SIG-M5 (cell line): ENCODE data around the gene ATP5F1A.

Experiments used
- DNase-seq: peaks from one replicate; lab custom pipeline; 2025; lab: John Stamatoyannopoulos, UW

Gene ATP5F1A

GRCh38 chr18:46073474-46074331, 24.4 kb downstream of the ATP5F1A start:
- peak; percentile 19 for DNase-seq

GRCh38 chr18:46072959-46073358, 25.1 kb downstream of the ATP5F1A start:
- DNase-seq = no peak

- no peak for DNase-seq
These were observed 25.7 kb downstream of the ATP5F1A start for GRCh38 chr18:46072376-46072867.

GRCh38 chr18:46071653-46072375, 26.3 kb downstream of the ATP5F1A start, which contains the start of gene PSTPIP2:
Gene PSTPIP2, minus strand, starts transcription at chr18:46072260. Its CDS starts 72 bp downstream, at chr18:46072188.
- DNase-seq = no peak

DNA sequence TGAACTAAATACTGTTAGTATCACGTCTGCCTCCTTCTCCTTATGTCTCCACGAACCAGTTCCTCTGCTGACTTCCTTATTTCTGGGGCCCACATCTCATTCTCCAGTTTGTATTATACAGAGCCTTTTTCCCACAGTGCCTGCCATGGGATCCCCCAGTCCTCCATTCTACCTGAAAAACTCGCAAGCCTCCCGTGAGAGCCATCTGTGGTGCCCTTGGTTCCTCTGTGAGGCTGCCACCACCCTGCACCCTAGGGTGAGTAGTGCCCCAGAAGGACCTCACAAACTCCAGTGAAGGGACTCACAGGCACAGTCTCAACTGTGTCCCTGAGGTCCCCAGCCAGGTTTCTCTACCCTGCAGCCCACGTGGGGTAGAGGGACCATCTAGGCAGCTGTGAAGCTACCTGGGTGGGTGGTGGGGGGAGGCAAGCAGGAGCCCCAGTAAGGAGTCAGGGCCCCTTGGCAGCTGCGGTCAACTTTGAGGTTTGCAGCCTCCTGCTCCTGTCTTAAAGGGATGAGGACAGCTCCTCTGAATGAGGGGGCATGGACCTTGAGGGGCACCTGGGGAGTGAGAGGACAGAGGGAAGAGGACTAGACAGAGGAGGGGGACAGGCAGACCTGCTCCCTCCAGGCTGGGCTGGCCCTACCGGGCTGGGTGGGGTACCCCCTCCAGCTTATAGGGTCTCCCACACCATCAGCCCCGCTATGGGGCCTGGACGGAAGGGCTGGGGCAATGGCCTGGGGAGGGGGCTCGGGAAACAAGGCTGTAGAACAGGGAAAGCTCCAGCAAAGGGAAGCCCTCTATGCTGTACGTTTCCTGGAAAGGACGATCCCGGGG, 27.1 kb downstream of the ATP5F1A start:
- peak; percentile 61 for DNase-seq

GRCh38 chr18:46070232-46070631, 27.9 kb downstream of the ATP5F1A start:
- DNase-seq = no peak

DNA sequence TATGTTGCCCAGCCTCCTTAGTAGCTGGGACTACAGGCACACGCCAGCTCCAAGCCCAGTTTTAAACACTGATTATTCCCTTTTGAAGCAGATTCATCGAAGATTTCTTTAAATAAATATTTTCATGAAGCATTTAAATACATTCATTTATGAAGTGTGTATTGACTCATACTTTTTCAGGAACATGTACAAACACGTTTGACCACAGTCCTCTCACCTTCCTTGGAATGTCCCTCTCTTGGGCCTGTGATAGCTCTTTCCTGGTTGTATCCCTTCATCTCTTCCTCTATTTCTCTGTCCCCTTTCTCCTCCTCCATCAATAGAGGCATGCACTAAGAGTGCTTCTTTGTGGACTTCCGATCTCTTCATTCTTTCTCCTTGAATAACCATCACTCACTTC, 28.6 kb downstream of the ATP5F1A start:
- DNase-seq = no peak

DNA sequence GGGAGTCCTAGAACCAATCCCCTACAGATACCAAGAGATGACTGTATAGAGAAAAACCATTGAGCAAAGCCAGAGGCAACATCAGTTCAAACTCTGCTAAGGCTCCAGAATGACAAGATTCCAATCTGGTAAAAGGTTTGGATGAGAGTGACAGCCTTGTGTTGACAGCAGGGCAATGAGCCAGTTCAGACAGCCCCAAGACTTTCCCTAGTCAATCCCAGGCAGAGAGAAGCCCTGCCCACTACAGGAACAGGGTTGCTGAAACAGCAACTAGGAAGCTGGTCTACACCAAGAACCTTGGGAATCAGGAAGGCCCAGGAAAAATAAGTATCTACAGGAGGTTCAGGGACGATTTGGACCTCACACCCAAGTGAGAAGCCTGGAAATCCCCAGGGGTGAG, 29.3 kb downstream of the ATP5F1A start:
- no peak for DNase-seq

- no peak for DNase-seq
These were observed 30.6 kb downstream of the ATP5F1A start for GRCh38 chr18:46067438-46068007.

DNA sequence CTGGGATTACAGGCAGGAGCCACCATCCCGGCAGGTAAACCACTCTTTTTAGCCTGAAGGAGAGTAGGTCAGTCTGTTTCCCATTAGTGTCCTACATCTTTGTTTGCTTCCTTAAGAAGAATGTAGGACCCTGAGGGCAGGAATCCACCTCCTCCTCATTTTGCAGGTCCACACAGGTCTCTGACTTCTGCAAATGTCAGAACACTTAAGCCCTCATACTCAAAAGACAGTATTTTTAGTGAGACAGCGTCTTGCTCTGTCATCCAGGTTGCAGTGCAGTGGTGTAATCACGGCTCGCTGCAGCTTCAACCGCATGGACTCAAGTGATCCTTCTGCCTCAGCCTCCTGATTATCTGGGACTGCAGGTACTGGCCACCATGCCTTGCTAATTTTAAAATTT, 35.3 kb downstream of the ATP5F1A start:
- no peak for DNase-seq

DNA sequence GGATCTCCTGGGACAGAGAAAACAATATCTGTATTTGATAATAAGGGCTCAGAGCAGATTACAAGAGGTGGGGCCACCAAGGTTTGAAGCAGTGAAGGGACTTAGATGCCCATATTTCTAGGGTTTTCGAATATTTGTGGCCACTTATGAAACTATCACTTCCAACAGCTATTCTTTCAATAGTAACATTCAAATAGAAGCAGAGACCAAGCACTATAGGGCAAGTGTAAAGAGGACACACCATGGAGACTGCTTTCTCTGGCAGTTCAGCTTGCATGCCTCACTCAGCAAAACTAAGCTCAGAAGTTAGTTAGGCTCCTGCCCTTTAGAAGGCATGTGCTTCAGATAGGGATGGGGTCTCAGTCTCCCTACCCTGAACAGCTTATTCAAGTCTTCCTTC, 36.3 kb downstream of the ATP5F1A start:
- DNase-seq = no peak

DNA sequence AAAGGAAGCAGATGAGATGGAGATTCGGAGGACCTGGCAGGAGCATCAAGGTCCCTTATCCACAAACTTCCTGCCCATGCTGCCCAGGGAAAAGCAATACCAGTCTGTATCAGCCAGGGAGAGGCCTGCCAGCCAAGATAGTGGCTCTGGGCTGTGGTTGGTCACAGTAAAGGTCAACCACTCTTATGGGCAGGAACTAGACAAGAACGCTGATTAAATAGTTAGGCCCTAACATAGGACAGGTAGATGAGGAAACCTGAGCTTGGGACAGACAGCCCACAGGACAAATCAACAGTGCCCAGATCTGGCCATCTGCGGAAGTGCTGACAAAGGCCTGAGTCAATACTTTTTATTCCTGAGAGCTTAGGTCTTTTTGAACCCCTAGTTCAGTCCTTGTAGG, 36.7 kb downstream of the ATP5F1A start:
- no peak for DNase-seq

DNA sequence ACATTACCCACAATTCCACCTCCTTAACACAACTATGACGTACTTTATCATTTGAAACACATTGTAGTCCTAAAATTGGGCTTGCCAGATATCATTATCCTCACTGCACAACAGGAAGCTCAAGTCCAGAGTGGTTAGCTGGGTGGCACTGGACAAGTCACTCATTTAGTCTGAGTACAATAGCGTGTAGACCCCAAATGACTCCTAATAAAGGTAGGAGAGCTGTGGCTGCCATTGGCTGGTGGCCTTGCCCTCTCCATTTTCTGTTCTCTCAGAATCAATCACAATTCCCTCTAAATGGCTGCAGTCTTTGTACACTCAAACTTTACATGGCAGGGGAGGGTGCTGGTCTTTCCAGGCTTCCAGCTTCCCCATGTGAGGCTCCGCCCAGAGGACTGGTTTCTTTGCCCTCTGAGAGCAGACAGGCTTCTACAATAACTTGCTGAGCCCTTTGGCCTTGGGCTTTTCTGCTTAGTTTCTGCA, 37.7 kb downstream of the ATP5F1A start:
- no peak for DNase-seq

- no peak for DNase-seq
These were observed 42.3 kb downstream of the ATP5F1A start for GRCh38 chr18:46055838-46056230.

DNA sequence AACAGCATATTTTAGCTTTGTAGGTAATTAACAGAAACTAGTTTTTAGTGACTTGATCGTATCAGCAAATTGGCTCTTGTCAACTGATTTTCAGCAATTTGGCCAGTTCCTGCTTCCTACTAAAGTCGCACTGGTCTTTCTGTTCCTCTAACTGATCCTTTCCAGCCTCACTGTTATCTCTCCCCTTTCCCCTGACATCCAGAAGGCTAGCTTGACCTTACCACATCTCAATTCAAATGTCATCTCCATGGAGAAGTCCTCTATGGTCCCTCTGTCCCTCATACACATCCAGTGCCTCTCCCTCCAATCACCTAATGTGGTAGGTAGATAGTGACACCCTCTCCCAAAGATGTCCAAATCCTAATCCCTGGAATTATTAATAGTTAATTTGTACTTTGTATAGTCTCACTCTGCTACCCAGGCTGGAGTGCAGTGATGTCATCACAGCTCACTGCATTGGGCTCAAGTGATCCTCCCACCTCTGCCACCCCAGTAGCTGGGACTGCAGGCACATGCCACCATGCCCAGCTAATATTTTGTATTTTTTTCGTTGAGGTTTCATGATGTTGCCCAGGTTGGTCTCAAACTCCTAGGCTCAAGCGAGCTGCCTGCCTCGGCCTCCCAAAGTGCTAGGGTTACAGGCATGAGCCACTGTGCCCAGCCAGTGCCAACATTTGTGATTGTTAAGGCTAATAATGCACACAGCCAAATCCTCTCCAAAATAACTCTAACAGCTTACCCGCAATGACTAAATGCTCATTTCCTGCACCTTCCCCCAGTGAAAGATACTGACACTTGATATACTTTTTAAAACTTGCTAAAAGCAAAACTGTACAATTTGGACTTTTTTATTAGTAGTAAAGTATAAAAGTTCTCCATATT, 42.9 kb downstream of the ATP5F1A start:
- DNase-seq = no peak

DNA sequence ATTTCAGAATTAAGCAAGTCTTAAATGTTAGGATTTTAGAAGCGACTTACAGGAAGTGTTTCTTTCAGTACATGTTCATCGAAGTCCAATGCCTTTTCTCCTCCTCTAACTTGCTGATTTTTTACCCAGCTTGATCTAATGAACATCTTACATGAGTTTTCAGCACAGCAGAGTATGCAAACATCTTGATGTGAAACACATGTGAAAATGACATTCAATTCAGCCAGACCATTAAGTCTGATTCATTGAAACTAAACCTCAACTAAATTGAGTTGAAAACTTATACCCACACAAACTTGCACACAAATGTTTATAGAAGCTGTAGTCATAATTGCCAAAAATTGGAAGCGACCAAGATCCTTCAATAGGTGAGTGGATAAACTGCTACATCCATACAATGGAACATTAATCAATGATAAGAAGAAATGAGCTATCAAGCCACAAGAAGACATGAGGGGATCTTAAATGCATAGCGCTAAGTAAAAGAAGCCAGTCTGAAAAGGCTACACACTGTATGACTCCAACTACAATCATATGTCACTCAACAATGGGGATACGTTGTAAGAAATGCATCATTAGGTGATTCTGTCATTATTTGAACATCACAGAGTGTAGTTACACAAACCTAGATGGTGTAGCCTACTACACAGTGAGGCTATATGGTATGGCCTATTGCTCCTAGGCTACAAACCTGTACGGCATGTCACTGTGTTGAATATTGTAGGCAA, 44.6 kb downstream of the ATP5F1A start:
- no peak for DNase-seq

DNA sequence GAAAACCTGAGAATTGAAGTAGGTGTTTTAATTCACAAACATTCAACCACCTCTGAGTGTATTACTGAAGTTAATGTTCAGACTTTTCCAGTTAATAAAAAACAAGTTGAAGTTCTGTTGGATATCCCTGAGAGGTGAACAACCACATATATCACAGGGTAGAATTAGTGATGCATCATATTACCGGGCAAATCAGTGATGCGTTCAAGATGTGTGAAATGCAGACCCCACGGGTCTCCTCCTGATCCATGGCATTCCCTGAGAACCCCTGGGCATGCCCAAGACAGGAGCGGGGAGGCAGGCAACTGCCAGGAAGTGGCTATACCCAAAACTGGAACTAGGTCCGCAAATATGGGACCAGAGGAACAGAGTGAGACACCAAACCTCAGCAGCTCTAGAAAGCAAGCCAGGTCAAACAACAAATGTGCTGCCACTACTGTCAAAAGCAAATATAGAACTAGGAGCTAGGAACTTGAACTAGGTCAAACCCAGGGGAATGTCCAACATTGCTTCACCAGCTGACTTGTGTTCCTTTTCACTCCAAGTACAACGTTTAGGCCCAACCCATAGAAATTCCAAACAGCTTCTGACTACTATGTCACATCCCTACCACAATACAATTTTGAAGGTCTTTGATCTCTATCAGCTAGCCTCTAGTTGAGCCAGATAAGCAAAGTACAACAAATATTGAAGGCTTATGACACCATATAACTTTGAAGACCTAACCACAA, 46.2 kb downstream of the ATP5F1A start:
- no peak for DNase-seq

DNA sequence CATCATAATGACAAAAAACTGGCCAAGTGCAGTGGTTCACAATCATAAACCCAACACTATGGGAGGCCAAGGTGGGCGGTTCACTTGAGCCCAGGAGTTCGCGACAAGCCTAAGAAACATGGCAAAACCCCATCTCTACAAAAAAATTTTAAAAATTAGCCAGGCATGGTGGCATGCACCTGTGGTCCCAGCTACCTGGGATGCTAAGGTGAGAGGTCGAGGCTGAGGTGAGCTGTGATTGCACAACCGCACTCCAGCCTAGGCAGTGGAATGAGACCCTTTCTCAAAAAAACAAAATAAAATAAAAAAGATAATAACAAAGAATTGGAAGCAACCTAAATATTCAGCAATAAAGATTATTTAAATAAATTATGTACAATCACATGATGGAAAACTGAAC, 47.8 kb downstream of the ATP5F1A start:
- no peak for DNase-seq

GRCh38 chr18:46048641-46049040, 49.5 kb downstream of the ATP5F1A start:
- DNase-seq = no peak
